Duodenal mucosa (tissue), 2 donors: ENCODE data around the gene MTOR.
"Not testable (repeated sequence)": the region's sequence is repeated elsewhere in the genome, so short reads cannot be mapped to it uniquely, and the experiment has no call there.

Source experiments
- H3K27ac ChIP-seq: one replicate; pipeline ENCODE4 v1.7.0; 2013; ENCODE audit warnings: low read depth, low read length
- H3K27me3 ChIP-seq, 2 donors: one replicate each; pipeline ENCODE4 v1.7.0; 2013; ENCODE audit warnings: low read length in 2 of 2, control low read depth in 1 of 2; ENCODE audit not compliant: insufficient read depth in 2 of 2, control insufficient read depth in 1 of 2
- H3K36me3 ChIP-seq, 2 donors: one replicate each; pipeline ENCODE4 v1.7.0; 2013; ENCODE audit warnings: low read length in 2 of 2, control low read depth in 1 of 2; ENCODE audit not compliant: insufficient read depth in 2 of 2, control insufficient read depth in 1 of 2
- H3K4me1 ChIP-seq, 2 donors: one replicate each; pipeline ENCODE4 v1.7.0; 2013; ENCODE audit warnings: low read length in 2 of 2, control low read depth in 1 of 2; ENCODE audit not compliant: insufficient read depth in 2 of 2, control insufficient read depth in 1 of 2
- H3K4me3 ChIP-seq, 2 donors: one replicate each; pipeline ENCODE4 v1.7.0; 2013; ENCODE audit warnings: low read length in 2 of 2, low read depth in 1 of 2
- H3K9ac ChIP-seq, 2 donors: one replicate each; pipeline ENCODE4 v1.7.0; 2013; ENCODE audit warnings: low read length in 2 of 2, low read depth in 1 of 2
- H3K9me3 ChIP-seq, 2 donors: one replicate each; pipeline ENCODE4 v1.7.0; 2013; ENCODE audit warnings: low read length in 2 of 2, control low read depth in 1 of 2; ENCODE audit not compliant: control insufficient read depth in 1 of 2

MTOR gene

GRCh38 chr1:11168731-11169130 lies 93.6 kb downstream of the MTOR start:
- Histone ChIP-seq H3K9me3 (no peaks in the 10 kb centered on the region), H3K36me3 (peaks cover 0 to 4% of the 10 kb centered on the region in 2 donors), H3K9ac (no peak overlapping the region), H3K27ac (no peak overlapping the region), H3K4me1 (no peaks in the 10 kb centered on the region), H3K27me3 (no peaks in the 10 kb centered on the region), H3K4me3 (no peak overlapping the region)

- H3K9ac ChIP-seq, H3K4me3 ChIP-seq, H3K27me3 ChIP-seq, H3K27ac ChIP-seq, H3K4me1 ChIP-seq, H3K36me3 ChIP-seq, H3K9me3 ChIP-seq: not testable (repeated sequence)
Observed at GRCh38 chr1:11166744-11167143, 95.6 kb downstream of the MTOR start.

GRCh38 chr1:11162752-11163151 lies 99.6 kb downstream of the MTOR start:
- H3K36me3 ChIP-seq, H3K9me3 ChIP-seq, H3K27ac ChIP-seq, H3K9ac ChIP-seq, H3K27me3 ChIP-seq, H3K4me1 ChIP-seq, H3K4me3 ChIP-seq: not testable (repeated sequence)

GRCh38 chr1:11158720-11159321 lies 103.5 kb downstream of the MTOR start:
- Histone ChIP-seq H3K27ac (no peak overlapping the region), H3K4me1 (no peaks in the 10 kb centered on the region), H3K9me3 (no peaks in the 10 kb centered on the region), H3K9ac (no peak overlapping the region), H3K4me3 (no peak overlapping the region), H3K36me3 (peaks cover 12 to 33% of the 10 kb centered on the region in 2 donors), H3K27me3 (no peaks in the 10 kb centered on the region)

- Histone ChIP-seq H3K9ac (no peak overlapping the region), H3K36me3 (peaks cover 12 to 33% of the 10 kb centered on the region in 2 donors)
Observed at GRCh38 chr1:11158291-11158690, 104.1 kb downstream of the MTOR start.

GRCh38 chr1:11157867-11158266 lies 104.5 kb downstream of the MTOR start:
- Histone ChIP-seq H3K9me3 (no peaks in the 10 kb centered on the region), H3K27ac (no peak overlapping the region), H3K4me3 (no peak overlapping the region), H3K4me1 (no peaks in the 10 kb centered on the region), H3K27me3 (no peaks in the 10 kb centered on the region), H3K36me3 (peaks cover 12 to 37% of the 10 kb centered on the region in 2 donors), H3K9ac (no peak overlapping the region)

More at GRCh38 chr1:11158291-11158690, 104.1 kb downstream of the MTOR start:
- Histone ChIP-seq H3K27me3 (no peaks in the 10 kb centered on the region), H3K9me3 (no peaks in the 10 kb centered on the region), H3K4me3 (no peak overlapping the region), H3K27ac (no peak overlapping the region), H3K4me1 (no peaks in the 10 kb centered on the region)

- no peaks in the 10 kb centered on the region for H3K27me3 ChIP-seq
- H3K9me3 ChIP-seq = no peaks in the 10 kb centered on the region
- H3K4me3 ChIP-seq = no peak overlapping the region
- no peak overlapping the region for H3K9ac ChIP-seq
- H3K4me1 ChIP-seq = no peaks in the 10 kb centered on the region
- peaks cover 12 to 41% of the 10 kb centered on the region in 2 donors for H3K36me3 ChIP-seq
- H3K27ac ChIP-seq = no peak overlapping the region
Observed at GRCh38 chr1:11157394-11157793, 105.0 kb downstream of the MTOR start.

- H3K27ac ChIP-seq = no peak overlapping the region
Observed at GRCh38 chr1:11156963-11157362, 105.4 kb downstream of the MTOR start.

GRCh38 chr1:11156441-11156840 lies 105.9 kb downstream of the MTOR start:
- no peaks in the 10 kb centered on the region for H3K4me1 ChIP-seq
- H3K27me3 ChIP-seq = no peaks in the 10 kb centered on the region
- H3K9me3 ChIP-seq = no peaks in the 10 kb centered on the region
- H3K36me3 ChIP-seq = peaks cover 12 to 48% of the 10 kb centered on the region in 2 donors
- H3K27ac ChIP-seq = no peak overlapping the region
- H3K4me3 ChIP-seq = no peak overlapping the region
- H3K9ac ChIP-seq = no peak overlapping the region

More at GRCh38 chr1:11156963-11157362, 105.4 kb downstream of the MTOR start:
- Histone ChIP-seq H3K9ac (no peak overlapping the region), H3K4me3 (no peak overlapping the region), H3K27me3 (no peaks in the 10 kb centered on the region), H3K9me3 (no peaks in the 10 kb centered on the region), H3K4me1 (no peaks in the 10 kb centered on the region), H3K36me3 (peaks cover 12 to 44% of the 10 kb centered on the region in 2 donors)

- H3K27ac ChIP-seq = no peak overlapping the region
- H3K36me3 ChIP-seq = peaks cover 23 to 66% of the 10 kb centered on the region in 2 donors
- H3K4me3 ChIP-seq = no peak overlapping the region
Observed at GRCh38 chr1:11153184-11153583, 109.2 kb downstream of the MTOR start.

More at GRCh38 chr1:11153184-11153583, 109.2 kb downstream of the MTOR start:
- H3K4me1 ChIP-seq = no peaks in the 10 kb centered on the region
- H3K9me3 ChIP-seq = no peaks in the 10 kb centered on the region
- no peak overlapping the region for H3K9ac ChIP-seq
- no peaks in the 10 kb centered on the region for H3K27me3 ChIP-seq
